Measurements from ENCODE around the gene BHLHE23.

BHLHE23 gene

DNA sequence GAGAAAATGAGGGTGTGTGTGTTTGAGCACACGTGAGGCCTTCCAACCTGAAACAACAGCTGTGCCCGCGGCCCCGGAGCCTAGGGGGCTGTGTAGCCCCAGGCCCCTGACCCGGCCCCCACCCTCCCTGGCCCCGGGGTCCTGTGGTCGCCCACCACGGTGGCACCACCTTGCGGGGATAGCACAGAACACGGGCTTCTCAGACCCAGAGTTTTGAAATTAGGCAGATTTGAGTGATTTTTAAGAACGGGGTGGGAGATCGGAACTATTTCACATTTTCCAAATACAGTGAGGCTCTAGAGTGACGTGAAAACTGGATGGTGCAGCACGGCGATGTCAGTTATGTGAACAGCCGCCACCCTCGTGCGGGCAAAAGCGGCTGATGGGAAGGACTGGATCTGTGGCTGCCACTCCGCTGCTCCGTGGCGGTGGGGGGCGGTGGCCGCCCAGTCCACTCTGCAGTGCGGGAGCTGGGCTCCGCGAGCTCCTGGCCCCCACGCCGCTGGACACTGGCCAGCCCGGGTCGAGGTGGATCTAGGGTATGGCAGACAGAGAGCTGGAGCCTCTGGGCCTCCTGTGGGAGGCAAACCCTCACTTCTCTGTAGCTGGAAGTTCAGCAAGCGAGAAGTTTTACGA is 17.3 kb upstream of the BHLHE23 start:
- Mint-ChIP-seq H3K9me3 (no peaks in the 10 kb centered on the region), H3K27ac (no peak overlapping the region), H3K27me3 (ENCODE audit: low read depth) (peaks cover 9% of the 10 kb centered on the region), H3K4me3 (no peak overlapping the region), H3K4me1 (ENCODE audit: low read depth) (peaks cover 2% of the 10 kb centered on the region), H3K36me3 (ENCODE audit: low read depth) (no peaks in the 10 kb centered on the region)

DNA sequence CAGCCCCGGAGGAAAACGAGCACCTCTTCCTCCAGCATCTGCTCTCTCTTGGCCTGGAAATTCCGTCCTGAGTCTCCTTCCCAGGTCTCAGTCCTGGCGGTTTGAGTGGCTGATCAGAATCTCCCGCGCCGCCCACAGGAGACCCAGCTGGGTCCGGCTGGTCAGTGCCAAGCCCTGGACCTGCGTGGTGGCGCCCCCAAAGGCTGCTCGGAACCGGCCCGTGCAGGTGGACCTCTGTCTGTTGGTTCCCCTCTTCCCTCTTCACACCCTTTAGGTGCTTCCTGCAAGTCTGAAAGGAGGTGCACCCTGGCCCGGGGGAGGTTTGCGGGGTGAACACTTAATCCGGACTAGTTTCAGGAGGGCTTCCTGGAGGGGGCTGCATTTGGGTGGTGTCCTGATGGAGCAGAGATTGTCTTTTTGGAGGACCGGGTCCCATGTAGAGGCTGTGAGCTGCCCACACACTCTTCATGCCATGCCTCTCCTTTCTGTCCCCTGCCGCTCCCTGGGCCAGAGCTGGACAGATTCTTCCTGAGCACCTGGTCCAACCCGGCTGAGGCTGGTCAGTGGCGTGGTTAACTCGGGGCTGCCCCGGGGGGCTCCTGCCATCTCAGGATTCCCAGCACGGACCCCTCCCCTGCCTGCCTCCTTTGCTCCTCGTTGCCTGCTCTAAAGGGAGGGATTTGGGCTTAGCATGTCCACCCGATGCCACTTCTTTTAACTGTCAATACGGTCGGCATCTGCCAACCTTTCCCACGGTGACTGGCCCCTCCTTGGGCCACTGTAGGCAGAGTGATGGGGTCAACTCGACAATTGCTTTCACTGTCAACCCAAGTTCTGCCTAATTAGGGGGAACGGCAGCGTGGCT is 16.5 kb upstream of the BHLHE23 start:
- Mint-ChIP-seq H3K27ac (no peak overlapping the region), H3K27me3 (ENCODE audit: low read depth) (peaks cover 13% of the 10 kb centered on the region), H3K9me3 (no peaks in the 10 kb centered on the region), H3K4me1 (ENCODE audit: low read depth) (peaks cover 2% of the 10 kb centered on the region), H3K4me3 (no peak overlapping the region), H3K36me3 (ENCODE audit: low read depth) (no peaks in the 10 kb centered on the region)

DNA sequence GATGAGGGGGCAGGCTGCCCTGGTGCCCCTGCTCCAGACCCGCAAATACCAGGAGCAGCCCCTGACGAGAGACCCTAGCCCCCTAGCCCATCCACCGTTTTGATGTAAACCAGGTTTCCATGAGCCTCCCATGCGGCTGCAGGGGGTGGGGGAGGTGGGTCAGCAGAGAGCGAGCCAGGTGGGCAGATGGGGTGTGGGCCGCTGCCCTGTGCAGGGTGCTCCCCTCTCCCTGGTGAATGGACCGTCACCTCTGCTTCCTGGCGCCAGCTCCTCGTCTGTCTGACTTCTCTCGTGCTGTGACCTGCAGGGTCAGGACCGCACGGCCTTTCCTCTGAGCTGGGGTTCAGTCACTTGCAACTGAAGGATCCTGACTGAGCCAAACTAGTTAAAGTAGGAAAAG is 15.7 kb upstream of the BHLHE23 start:
- Mint-ChIP-seq H3K27me3 (ENCODE audit: low read depth) (peaks cover 10% of the 10 kb centered on the region), H3K27ac (no peak overlapping the region), H3K9me3 (no peaks in the 10 kb centered on the region), H3K36me3 (ENCODE audit: low read depth) (no peaks in the 10 kb centered on the region), H3K4me3 (no peak overlapping the region), H3K4me1 (ENCODE audit: low read depth) (peaks cover 2% of the 10 kb centered on the region)

DNA sequence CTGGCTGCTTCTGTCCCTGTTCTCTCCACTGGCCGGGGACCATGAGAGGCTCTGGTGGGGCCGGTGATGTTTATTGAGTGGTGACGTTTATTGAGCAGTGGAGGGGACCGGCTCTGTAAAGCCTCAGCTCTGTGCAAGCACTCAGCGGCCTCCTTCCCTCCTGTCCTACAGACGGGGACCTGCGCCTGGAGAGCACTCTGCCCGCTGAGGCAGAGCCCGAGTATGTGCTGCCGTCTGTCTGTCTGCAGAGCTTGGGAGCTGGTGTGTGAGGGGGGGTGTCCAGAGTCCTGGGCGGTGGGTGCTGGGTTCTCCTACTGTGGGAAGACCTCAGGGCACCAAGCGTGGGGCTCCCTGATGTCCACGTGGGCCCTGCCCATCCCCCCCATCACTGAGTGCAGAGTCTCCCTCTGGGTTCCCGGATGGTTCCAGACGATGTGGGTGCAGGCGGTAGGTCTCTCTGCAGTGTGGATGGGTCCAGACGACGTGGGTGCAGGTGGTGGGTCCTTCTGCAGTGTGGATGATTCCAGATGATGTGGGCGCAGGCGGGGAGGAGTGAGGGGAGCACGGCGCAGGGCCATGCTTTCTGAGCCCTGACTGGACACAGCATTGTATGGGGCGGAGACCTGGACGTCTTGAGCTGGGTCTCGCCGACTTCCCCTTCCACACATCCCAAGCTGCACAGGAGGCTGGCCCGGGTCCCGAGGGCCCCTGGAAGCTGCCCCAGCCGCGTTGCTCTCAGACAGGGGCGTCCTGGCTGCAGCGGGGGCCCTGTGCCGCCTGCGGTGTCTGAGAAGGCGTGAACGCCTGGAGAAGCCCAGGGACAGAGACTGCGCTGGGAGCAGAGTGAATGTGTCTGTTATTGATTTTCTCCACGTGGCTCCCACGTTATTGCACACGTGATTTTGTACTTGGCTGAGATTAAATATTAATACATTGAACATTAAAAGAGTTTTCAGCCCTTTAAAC is 14.9 kb upstream of the BHLHE23 start:
- Mint-ChIP-seq H3K27ac (no peak overlapping the region), H3K27me3 (ENCODE audit: low read depth) (peaks cover 5% of the 10 kb centered on the region), H3K4me1 (ENCODE audit: low read depth) (peaks cover 2% of the 10 kb centered on the region), H3K4me3 (no peak overlapping the region), H3K36me3 (ENCODE audit: low read depth) (no peaks in the 10 kb centered on the region), H3K9me3 (no peaks in the 10 kb centered on the region)

GRCh38 chr20:63020681-63021080 is 13.9 kb upstream of the BHLHE23 start:
- H3K36me3 Mint-ChIP-seq (ENCODE audit: low read depth) = no peaks in the 10 kb centered on the region
- no peak overlapping the region for H3K4me3 Mint-ChIP-seq
- peaks cover 11% of the 10 kb centered on the region for H3K27me3 Mint-ChIP-seq (ENCODE audit: low read depth)
- H3K9me3 Mint-ChIP-seq = no peaks in the 10 kb centered on the region
- peaks cover under 1% of the 10 kb centered on the region for H3K4me1 Mint-ChIP-seq (ENCODE audit: low read depth)
- no peak overlapping the region for H3K27ac Mint-ChIP-seq

- no peak overlapping the region for H3K27ac Mint-ChIP-seq
- H3K27me3 Mint-ChIP-seq (ENCODE audit: low read depth) = peaks cover 35% of the 10 kb centered on the region
These were observed 11.2 kb upstream of the BHLHE23 start for GRCh38 chr20:63017826-63018411.

GRCh38 chr20:63017076-63017825 is 10.5 kb upstream of the BHLHE23 start:
- Mint-ChIP-seq H3K36me3 (ENCODE audit: low read depth) (peaks cover 3% of the 10 kb centered on the region), H3K4me1 (ENCODE audit: low read depth) (no peaks in the 10 kb centered on the region), H3K4me3 (no peak overlapping the region), H3K27ac (no peak overlapping the region), H3K9me3 (peaks cover 13% of the 10 kb centered on the region), H3K27me3 (ENCODE audit: low read depth) (peaks cover 42% of the 10 kb centered on the region)

More at GRCh38 chr20:63017826-63018411, 11.2 kb upstream of the BHLHE23 start:
- no peaks in the 10 kb centered on the region for H3K4me1 Mint-ChIP-seq (ENCODE audit: low read depth)
- peaks cover 3% of the 10 kb centered on the region for H3K36me3 Mint-ChIP-seq (ENCODE audit: low read depth)
- peaks cover 13% of the 10 kb centered on the region for H3K9me3 Mint-ChIP-seq
- no peak overlapping the region for H3K4me3 Mint-ChIP-seq

DNA sequence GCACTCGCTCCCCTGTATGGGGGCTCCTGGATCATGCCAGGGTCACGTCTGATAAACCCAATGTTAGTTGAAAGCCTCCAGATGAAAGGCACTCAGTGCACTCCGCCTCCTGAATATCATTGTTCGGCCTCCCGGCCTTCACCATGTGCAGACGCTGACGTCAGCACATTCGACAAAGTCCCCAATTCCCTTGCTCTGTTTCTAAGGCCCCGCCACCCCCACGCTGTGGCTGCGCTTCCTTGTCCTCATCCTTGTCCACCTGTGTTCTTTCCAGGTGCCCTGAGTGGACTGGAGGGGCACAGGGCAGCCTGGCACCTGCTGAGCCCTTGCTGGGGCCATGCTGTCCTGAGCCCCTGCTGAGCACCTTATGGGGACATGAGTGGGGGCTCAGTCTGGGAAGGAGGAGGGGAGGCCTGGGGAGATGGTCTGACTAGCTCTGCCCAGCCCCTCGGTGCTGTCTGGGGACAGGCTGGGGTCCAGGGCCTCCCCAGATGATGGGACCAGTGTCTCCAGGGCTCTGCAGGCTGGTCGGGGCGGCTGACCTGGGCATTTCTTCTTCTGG is 9.8 kb upstream of the BHLHE23 start:
- H3K27me3 Mint-ChIP-seq (ENCODE audit: low read depth) = peaks cover 48% of the 10 kb centered on the region

DNA sequence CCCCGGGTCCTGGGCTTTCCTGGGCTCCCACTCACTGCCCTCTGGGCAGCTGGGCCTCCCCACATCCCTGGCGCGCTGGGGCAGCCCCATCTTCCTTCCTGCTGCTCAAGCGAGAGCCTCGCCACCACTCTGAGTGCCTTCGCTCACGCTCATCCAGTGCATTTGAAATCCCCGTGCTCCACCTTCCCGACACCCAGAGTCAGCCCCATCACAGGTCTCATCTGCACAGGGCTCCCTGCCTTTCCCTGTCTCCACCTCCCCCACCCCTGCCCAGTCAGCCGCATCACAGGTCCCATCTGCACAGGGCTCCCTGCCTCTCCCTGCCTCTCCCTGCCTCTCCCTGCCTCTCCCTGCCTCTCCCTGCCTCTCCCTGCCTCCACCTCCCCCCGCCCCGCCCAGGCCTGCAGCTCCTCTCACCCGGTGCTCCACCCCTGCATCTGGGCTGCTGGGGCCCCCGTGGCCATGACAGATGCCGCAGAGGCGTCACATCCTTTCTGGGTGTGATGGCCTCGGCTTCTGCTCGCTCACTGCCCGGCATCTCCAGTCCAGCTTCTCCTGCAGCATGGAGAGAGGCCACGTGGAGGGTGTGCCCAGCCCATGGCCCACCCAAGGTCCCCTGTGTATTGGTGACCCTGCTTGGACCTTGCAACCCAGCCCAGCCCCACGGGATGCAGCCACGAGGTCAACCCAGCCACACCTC is 9.0 kb upstream of the BHLHE23 start:
- H3K4me3 Mint-ChIP-seq = no peak overlapping the region
- no peaks in the 10 kb centered on the region for H3K4me1 Mint-ChIP-seq (ENCODE audit: low read depth)
- H3K27me3 Mint-ChIP-seq (ENCODE audit: low read depth) = peaks cover 56% of the 10 kb centered on the region

More for the DNA sequence above, 9.8 kb upstream of the BHLHE23 start:
- H3K27ac Mint-ChIP-seq = no peak overlapping the region
- H3K4me3 Mint-ChIP-seq = no peak overlapping the region
- H3K9me3 Mint-ChIP-seq = peaks cover 13% of the 10 kb centered on the region
- H3K4me1 Mint-ChIP-seq (ENCODE audit: low read depth) = no peaks in the 10 kb centered on the region
- peaks cover 3% of the 10 kb centered on the region for H3K36me3 Mint-ChIP-seq (ENCODE audit: low read depth)

GRCh38 chr20:63015147-63015661 is 8.4 kb upstream of the BHLHE23 start:
- Mint-ChIP-seq H3K36me3 (ENCODE audit: low read depth) (peaks cover 3% of the 10 kb centered on the region), H3K9me3 (peaks cover 13% of the 10 kb centered on the region), H3K27me3 (ENCODE audit: low read depth) (peaks cover 62% of the 10 kb centered on the region), H3K4me3 (no peak overlapping the region), H3K4me1 (ENCODE audit: low read depth) (peaks cover 3% of the 10 kb centered on the region), H3K27ac (no peak overlapping the region)

More for the DNA sequence above, 9.0 kb upstream of the BHLHE23 start:
- Mint-ChIP-seq H3K27ac (no peak overlapping the region), H3K9me3 (peaks cover 13% of the 10 kb centered on the region), H3K36me3 (ENCODE audit: low read depth) (peaks cover 3% of the 10 kb centered on the region)

GRCh38 chr20:63014710-63015109 is 7.9 kb upstream of the BHLHE23 start:
- Mint-ChIP-seq H3K27ac (no peak overlapping the region), H3K4me1 (ENCODE audit: low read depth) (peaks cover 5% of the 10 kb centered on the region), H3K27me3 (ENCODE audit: low read depth) (peaks cover 67% of the 10 kb centered on the region), H3K36me3 (ENCODE audit: low read depth) (peaks cover 3% of the 10 kb centered on the region), H3K9me3 (peaks cover 13% of the 10 kb centered on the region), H3K4me3 (no peak overlapping the region)

GRCh38 chr20:63014287-63014686 is 7.5 kb upstream of the BHLHE23 start:
- Mint-ChIP-seq H3K4me3 (no peak overlapping the region), H3K4me1 (ENCODE audit: low read depth) (peaks cover 5% of the 10 kb centered on the region), H3K36me3 (ENCODE audit: low read depth) (peaks cover 3% of the 10 kb centered on the region), H3K27ac (no peak overlapping the region), H3K9me3 (peaks cover 13% of the 10 kb centered on the region), H3K27me3 (ENCODE audit: low read depth) (peaks cover 67% of the 10 kb centered on the region)

Data from T-helper 1 cell treated with Interleukin-12 subunit alpha and Interleukin-12 subunit beta and Interleukin-4 antibody, amounts not matched to agents 30 μg/mL and 1 μg/mL, for 36 hours (primary cell).